Measurements from ENCODE around the gene NFYA.

Gene NFYA

GRCh38 chr6:41080621-41081020 is 7.8 kb downstream of the NFYA start:
- Histone ChIP-seq H3K4me2 (ENCODE audit: low read length, poor library complexity, severe bottlenecking) (no peak overlapping the region), H3K4me1 (ENCODE audit: control insufficient read depth, insufficient read depth, low read depth, low read length) (no peaks in the 10 kb centered on the region), H3K36me3 (ENCODE audit: control insufficient read depth in 1 of 2, insufficient read depth in 2 of 2, low read depth in 1 of 2, low read length in 2 of 2) (peaks cover 15 to 68% of the 10 kb centered on the region in 2 experiments), H2BK15ac (ENCODE audit: low read depth, poor library complexity, severe bottlenecking) (no peak overlapping the region), H3K18ac (ENCODE audit: low read depth in 1 of 2, low read length in 2 of 2) (no peak overlapping the region), H3K4ac (ENCODE audit: low read depth in 1 of 2, low read length in 2 of 2) (no peak overlapping the region), H2AFZ (ENCODE audit: low read depth, low read length) (no peak overlapping the region), H3K27ac (ENCODE audit: low read length, poor library complexity, severe bottlenecking) (no peak overlapping the region), H2BK12ac (ENCODE audit: low read length in 2 of 2) (no peak overlapping the region), H2BK5ac (ENCODE audit: low read depth, low read length, poor library complexity, severe bottlenecking) (no peak overlapping the region), H4K8ac (ENCODE audit: low read length) (no peak overlapping the region), H3K4me3 (ENCODE audit: insufficient read depth in 1 of 2, low read depth in 1 of 2, low read length in 2 of 2) (no peak overlapping the region), H3K9me3 (ENCODE audit: control insufficient read depth, low read length) (no peaks in the 10 kb centered on the region), H3K79me1 (replicated peaks; ENCODE audit: low read length, poor library complexity, severe bottlenecking) (peaks cover 16% of the 10 kb centered on the region), H3K27me3 (ENCODE audit: control insufficient read depth in 1 of 2, insufficient read depth in 1 of 2, low read length in 2 of 2) (no peaks in the 10 kb centered on the region), H2BK120ac (ENCODE audit: low read depth, low read length) (no peak overlapping the region), H3K14ac (ENCODE audit: low read length in 2 of 2) (no peak overlapping the region), H3K23ac (ENCODE audit: low read length in 2 of 2) (no peak overlapping the region), H4K91ac (ENCODE audit: low read length) (no peak overlapping the region), H3K9ac (ENCODE audit: low read length) (no peak overlapping the region), H2AK5ac (ENCODE audit: low read length, severe bottlenecking) (no peak overlapping the region)
- 96% methylated on average over 2 of the region's 2 CpGs for WGBS
- no peak for DNase-seq

- Histone ChIP-seq H3K4me3 (ENCODE audit: insufficient read depth in 1 of 2, low read depth in 1 of 2, low read length in 2 of 2) (no peak overlapping the region), H2AK5ac (ENCODE audit: low read length, severe bottlenecking) (no peak overlapping the region), H3K14ac (ENCODE audit: low read length in 2 of 2) (no peak overlapping the region), H2BK12ac (ENCODE audit: low read length in 2 of 2) (no peak overlapping the region), H3K9ac (ENCODE audit: low read length) (no peak overlapping the region), H3K9me3 (ENCODE audit: control insufficient read depth, low read length) (no peaks in the 10 kb centered on the region), H2BK120ac (ENCODE audit: low read depth, low read length) (no peak overlapping the region), H3K4ac (ENCODE audit: low read depth in 1 of 2, low read length in 2 of 2) (no peak overlapping the region), H4K8ac (ENCODE audit: low read length) (no peak overlapping the region), H2BK15ac (ENCODE audit: low read depth, poor library complexity, severe bottlenecking) (no peak overlapping the region), H3K27ac (ENCODE audit: low read length, poor library complexity, severe bottlenecking) (no peak overlapping the region), H2AFZ (ENCODE audit: low read depth, low read length) (no peak overlapping the region), H4K91ac (ENCODE audit: low read length) (no peak overlapping the region), H3K27me3 (ENCODE audit: control insufficient read depth in 1 of 2, insufficient read depth in 1 of 2, low read length in 2 of 2) (no peaks in the 10 kb centered on the region), H3K18ac (ENCODE audit: low read depth in 1 of 2, low read length in 2 of 2) (no peak overlapping the region), H3K36me3 (ENCODE audit: control insufficient read depth in 1 of 2, insufficient read depth in 2 of 2, low read depth in 1 of 2, low read length in 2 of 2) (peaks cover 15 to 90% of the 10 kb centered on the region in 2 experiments), H3K4me1 (ENCODE audit: control insufficient read depth, insufficient read depth, low read depth, low read length) (no peaks in the 10 kb centered on the region), H2BK5ac (ENCODE audit: low read depth, low read length, poor library complexity, severe bottlenecking) (no peak overlapping the region), H3K79me1 (replicated peaks; ENCODE audit: low read length, poor library complexity, severe bottlenecking) (peaks cover 17% of the 10 kb centered on the region), H3K4me2 (ENCODE audit: low read length, poor library complexity, severe bottlenecking) (no peak overlapping the region), H3K23ac (ENCODE audit: low read length in 2 of 2) (no peak overlapping the region)
- no peak for DNase-seq
Measured at GRCh38 chr6:41083072-41083471, 10.3 kb downstream of the NFYA start.

GRCh38 chr6:41085182-41085581 is 12.4 kb downstream of the NFYA start:
- H3K9ac ChIP-seq (ENCODE audit: low read length) = no peak overlapping the region
- H3K18ac ChIP-seq (ENCODE audit: low read depth in 1 of 2, low read length in 2 of 2) = no peak overlapping the region
- no peak overlapping the region for H2AFZ ChIP-seq (ENCODE audit: low read depth, low read length)
- no peak overlapping the region for H2BK5ac ChIP-seq (ENCODE audit: low read depth, low read length, poor library complexity, severe bottlenecking)
- H4K8ac ChIP-seq (ENCODE audit: low read length) = no peak overlapping the region
- no peak overlapping the region for H3K4me3 ChIP-seq (ENCODE audit: insufficient read depth in 1 of 2, low read depth in 1 of 2, low read length in 2 of 2)
- H3K4me2 ChIP-seq (ENCODE audit: low read length, poor library complexity, severe bottlenecking) = no peak overlapping the region
- no peak overlapping the region for H2AK5ac ChIP-seq (ENCODE audit: low read length, severe bottlenecking)
- no peak overlapping the region for H2BK120ac ChIP-seq (ENCODE audit: low read depth, low read length)
- no peaks in the 10 kb centered on the region for H3K9me3 ChIP-seq (ENCODE audit: control insufficient read depth, low read length)
- H3K36me3 ChIP-seq (ENCODE audit: control insufficient read depth in 1 of 2, insufficient read depth in 2 of 2, low read depth in 1 of 2, low read length in 2 of 2) = peaks cover 18 to 85% of the 10 kb centered on the region in 2 experiments
- no peaks in the 10 kb centered on the region for H3K27me3 ChIP-seq (ENCODE audit: control insufficient read depth in 1 of 2, insufficient read depth in 1 of 2, low read length in 2 of 2)
- no peak for DNase-seq
- H4K91ac ChIP-seq (ENCODE audit: low read length) = no peak overlapping the region
- H2BK15ac ChIP-seq (ENCODE audit: low read depth, poor library complexity, severe bottlenecking) = no peak overlapping the region
- H3K79me1 ChIP-seq (replicated peaks; ENCODE audit: low read length, poor library complexity, severe bottlenecking) = peaks cover 17% of the 10 kb centered on the region
- H3K4ac ChIP-seq (ENCODE audit: low read depth in 1 of 2, low read length in 2 of 2) = no peak overlapping the region
- no peak overlapping the region for H2BK12ac ChIP-seq (ENCODE audit: low read length in 2 of 2)
- H3K4me1 ChIP-seq (ENCODE audit: control insufficient read depth, insufficient read depth, low read depth, low read length) = peaks cover 3% of the 10 kb centered on the region
- H3K27ac ChIP-seq (ENCODE audit: low read length, poor library complexity, severe bottlenecking) = no peak overlapping the region
- no peak overlapping the region for H3K14ac ChIP-seq (ENCODE audit: low read length in 2 of 2)
- H3K23ac ChIP-seq (ENCODE audit: low read length in 2 of 2) = no peak overlapping the region

GRCh38 chr6:41088451-41088850 is 15.7 kb downstream of the NFYA start:
- Histone ChIP-seq H2BK12ac (ENCODE audit: low read length in 2 of 2) (no peak overlapping the region), H2AFZ (ENCODE audit: low read depth, low read length) (no peak overlapping the region), H2BK5ac (ENCODE audit: low read depth, low read length, poor library complexity, severe bottlenecking) (no peak overlapping the region), H3K36me3 (ENCODE audit: control insufficient read depth in 1 of 2, insufficient read depth in 2 of 2, low read depth in 1 of 2, low read length in 2 of 2) (peaks cover 19 to 87% of the 10 kb centered on the region in 2 experiments), H3K4ac (ENCODE audit: low read depth in 1 of 2, low read length in 2 of 2) (no peak overlapping the region), H3K79me1 (replicated peaks; ENCODE audit: low read length, poor library complexity, severe bottlenecking) (peaks cover 9% of the 10 kb centered on the region), H3K23ac (ENCODE audit: low read length in 2 of 2) (no peak overlapping the region), H3K4me3 (ENCODE audit: insufficient read depth in 1 of 2, low read depth in 1 of 2, low read length in 2 of 2) (no peak overlapping the region), H2BK15ac (ENCODE audit: low read depth, poor library complexity, severe bottlenecking) (no peak overlapping the region), H3K4me2 (ENCODE audit: low read length, poor library complexity, severe bottlenecking) (peak overlapping the region; percentile 47), H2BK120ac (ENCODE audit: low read depth, low read length) (no peak overlapping the region), H3K18ac (ENCODE audit: low read depth in 1 of 2, low read length in 2 of 2) (no peak overlapping the region), H4K91ac (ENCODE audit: low read length) (no peak overlapping the region), H3K9ac (ENCODE audit: low read length) (no peak overlapping the region), H3K27ac (ENCODE audit: low read length, poor library complexity, severe bottlenecking) (peak overlapping the region; percentile 71), H3K9me3 (ENCODE audit: control insufficient read depth, low read length) (no peaks in the 10 kb centered on the region), H3K4me1 (ENCODE audit: control insufficient read depth, insufficient read depth, low read depth, low read length) (peaks cover 3% of the 10 kb centered on the region), H2AK5ac (ENCODE audit: low read length, severe bottlenecking) (no peak overlapping the region), H4K8ac (ENCODE audit: low read length) (no peak overlapping the region), H3K27me3 (ENCODE audit: control insufficient read depth in 1 of 2, insufficient read depth in 1 of 2, low read length in 2 of 2) (no peaks in the 10 kb centered on the region), H3K14ac (ENCODE audit: low read length in 2 of 2) (no peak overlapping the region)
- DNase-seq = no peak
- 100% methylated on average over 3 of the region's 4 CpGs for WGBS
